ENCODE data around the gene TOMM34.

TOMM34 gene

DNA sequence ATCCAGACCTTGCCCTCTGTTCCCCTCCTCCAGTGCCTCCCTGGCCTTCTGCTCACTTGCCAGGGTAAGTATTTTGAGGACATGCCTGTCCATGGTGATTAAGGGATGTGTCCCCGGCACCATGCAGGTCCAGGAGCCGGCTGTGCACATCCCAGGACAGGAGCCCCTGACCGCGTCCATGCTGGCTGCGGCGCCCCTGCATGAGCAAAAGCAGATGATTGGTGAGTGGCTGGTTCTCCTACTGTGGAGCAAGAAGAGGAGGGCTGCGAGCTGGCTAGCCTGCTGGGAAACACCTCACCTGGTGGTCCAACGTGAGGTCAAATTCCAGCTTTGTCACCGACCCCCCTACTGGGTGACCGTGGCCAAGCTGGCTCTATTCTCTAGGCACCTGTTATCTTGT is 23.7 kb downstream of the TOMM34 start:
- in situ Hi-C loops (cut with MboI; ENCODE audit: low sequenced_read_pairs) = no loop called here

DNA sequence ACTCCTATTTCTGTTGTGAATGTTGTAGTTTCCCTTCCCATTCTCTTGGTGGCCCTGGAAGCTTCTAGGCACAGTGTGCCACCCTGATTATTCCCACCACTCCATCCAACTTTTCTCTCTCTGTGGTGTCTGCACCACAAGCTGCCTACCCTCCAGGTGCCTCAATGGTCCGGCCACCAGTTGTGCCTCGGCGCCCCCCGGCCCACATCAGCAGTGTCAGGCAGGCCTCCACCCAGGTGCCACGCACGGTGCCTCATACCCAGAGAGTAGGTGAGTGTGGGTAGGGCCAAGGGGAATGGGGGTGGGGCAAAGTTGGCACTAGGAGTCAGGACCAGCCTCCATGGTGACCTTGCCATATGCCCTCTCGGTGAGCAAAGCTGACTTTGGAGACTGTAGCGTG is 27.3 kb downstream of the TOMM34 start:
- in situ Hi-C loops (cut with MboI; ENCODE audit: low sequenced_read_pairs) = no loop called here

DNA sequence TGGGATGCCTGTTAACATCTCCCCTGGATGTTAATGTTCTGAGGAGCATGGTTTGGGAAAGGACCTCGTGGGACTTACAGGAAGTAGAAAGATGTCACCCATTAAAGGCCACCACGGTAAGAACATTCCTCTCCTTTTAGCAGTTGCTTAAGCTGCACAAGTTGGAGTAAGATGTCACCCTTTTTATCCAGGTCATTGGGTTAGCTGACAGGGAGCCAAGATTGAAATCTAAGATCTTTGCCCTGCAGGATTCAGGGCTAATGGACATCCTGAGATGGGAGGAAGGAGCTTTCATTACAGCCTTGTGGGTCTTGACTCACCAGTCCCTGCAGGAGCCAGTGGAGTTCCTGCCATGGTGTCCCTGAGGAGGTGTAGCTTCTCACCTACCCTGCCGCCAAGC is 28.3 kb downstream of the TOMM34 start:
- in situ Hi-C loops (cut with MboI; ENCODE audit: low sequenced_read_pairs) = no loop called here

DNA sequence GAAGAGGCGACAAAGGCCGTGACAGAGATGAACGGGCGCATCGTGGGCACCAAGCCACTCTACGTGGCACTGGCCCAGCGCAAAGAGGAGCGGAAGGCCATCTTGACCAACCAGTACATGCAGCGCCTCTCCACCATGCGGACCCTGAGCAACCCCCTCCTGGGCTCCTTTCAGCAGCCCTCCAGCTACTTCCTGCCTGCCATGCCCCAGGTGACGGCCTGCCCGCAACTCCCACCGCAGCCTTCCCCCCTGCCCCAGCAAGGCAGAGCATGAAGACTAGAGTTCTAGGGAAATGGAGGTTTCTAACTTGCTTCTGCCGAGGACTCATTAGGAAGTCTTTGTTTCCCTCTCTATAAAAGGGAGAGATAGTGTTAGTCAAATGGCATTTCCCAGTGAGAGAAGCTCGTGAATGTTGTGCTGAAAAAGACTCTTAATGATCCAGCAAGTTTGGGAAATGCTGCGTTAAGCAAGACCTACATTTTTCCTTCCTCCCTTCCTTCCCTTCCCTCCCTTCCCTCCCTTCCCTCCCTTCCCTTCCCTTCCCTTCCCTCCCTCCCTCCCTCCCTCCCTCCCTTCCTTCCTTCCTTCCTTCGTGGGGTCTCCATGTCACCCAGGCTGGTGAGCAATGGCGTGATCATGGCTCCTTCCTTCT is 29.6 kb downstream of the TOMM34 start:
- in situ Hi-C loops (cut with MboI; ENCODE audit: low sequenced_read_pairs) = no loop called here

DNA sequence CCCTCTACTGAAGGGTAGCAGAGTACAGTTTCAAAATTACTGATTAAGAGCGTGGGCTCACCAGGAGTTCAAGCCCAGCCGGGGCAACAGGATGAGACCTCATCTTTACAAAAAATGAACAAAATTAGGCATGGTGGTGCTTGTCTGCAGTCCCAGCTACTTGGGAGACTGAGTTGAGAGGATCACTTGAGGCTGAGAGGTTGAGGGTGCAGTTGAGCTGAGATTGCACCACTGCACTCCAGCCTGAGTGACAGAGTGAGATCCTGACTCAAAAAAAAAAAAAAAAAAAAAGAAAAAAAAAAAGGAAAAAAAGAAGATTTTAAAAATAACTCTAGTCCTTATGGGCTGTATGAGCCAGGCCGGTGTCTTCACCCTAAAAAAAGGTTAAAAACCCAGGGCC is 31.6 kb downstream of the TOMM34 start:
- in situ Hi-C loops (cut with MboI; ENCODE audit: low sequenced_read_pairs) = no loop called here

DNA sequence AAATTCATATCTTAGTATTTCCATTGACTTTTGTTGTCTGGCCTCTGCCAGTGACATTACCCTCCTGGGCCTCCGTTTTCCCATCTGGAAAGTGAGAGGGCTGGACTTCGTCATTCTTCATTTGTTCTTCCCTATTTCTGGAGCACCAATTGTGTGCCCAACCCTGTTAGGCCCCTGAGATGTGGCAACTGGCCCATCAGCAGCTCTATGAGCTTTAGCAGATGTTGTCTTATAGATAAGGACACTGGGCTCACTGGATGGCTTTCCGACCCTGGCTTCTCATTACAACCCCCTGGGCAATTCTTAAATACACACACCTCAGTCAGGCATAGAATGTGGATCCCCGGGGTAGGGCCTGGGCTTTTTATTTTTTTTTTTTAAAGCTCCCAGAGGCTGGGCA is 35.7 kb downstream of the TOMM34 start:
- in situ Hi-C loops (cut with MboI; ENCODE audit: low sequenced_read_pairs) = no loop called here

DNA sequence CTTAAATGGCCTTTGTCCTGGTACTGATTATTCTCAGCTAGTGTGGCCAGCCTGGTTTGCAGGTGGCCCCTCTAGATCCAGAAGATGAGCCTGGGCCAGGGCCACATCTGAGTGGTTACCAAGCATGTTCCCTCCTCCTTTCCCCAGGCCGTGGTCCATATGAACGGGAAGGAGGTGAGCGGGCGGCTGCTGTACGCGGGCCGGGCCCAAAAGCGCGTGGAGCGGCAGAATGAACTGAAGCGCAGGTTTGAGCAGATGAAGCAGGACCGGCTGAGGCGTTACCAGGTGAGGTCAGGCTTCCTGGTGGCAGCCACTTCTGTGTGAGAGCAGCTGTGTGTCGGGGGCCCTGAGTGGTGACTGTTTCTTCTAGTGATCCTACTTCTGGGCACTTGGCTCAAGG is 38.8 kb downstream of the TOMM34 start:
- in situ Hi-C loops (cut with MboI; ENCODE audit: low sequenced_read_pairs) = no loop called here

DNA sequence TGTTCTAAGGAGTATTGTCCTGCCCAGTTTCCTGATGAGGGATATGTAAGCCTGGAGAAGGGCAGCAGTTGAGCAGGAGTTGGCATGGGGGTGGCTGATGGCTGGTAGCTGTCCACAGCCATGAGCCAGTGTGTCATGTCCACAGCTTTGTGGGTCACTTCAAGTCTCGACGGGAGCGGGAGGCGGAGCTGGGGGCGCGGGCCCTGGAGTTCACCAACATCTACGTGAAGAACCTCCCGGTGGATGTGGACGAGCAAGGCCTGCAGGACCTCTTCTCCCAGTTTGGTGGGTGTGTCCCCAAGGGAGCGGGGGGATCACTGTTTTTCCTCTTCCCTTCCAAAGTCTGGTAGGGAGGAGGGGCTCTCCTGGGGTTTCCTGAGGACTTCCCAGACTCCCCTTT is 41.4 kb downstream of the TOMM34 start:
- in situ Hi-C loops (cut with MboI; ENCODE audit: low sequenced_read_pairs) = no loop called here

DNA sequence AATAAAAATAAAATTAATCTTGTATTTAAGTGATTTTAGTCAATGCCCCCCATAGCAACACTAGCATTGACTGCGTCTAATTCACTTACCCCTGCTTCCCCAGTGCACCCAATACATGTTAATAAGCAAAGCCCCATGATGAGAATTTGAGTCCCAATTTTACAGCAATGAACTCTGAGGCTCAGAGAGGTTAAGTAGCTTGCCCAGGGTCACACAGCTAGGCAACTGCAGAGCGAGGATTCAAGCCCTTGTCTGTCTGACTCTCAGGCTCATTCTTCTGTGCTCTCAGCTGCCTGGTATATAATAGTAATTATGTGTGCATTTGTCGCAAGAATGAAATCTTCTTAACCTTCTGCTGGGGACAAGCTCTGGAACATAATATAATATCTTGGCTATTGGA is 41.9 kb downstream of the TOMM34 start:
- in situ Hi-C loops (cut with MboI; ENCODE audit: low sequenced_read_pairs) = no loop called here

DNA sequence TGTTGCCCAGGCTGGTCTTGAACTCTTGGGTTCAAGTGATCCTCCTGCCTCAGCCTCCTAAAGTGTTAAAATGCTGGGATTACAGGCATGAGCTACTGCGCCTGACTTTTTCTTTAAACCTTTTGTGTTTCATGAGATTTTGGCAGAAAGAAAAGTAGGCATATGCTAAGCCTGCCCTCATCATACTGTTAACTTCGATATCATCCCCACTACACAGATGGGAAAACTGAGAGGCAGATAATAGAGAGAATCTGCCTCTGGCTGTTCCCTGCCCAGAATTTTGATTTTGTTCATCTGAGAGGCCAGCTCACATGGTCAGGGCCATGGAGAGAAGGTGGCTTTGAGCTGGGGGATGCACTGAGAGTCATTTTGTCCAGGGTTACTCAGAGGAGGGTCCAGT is 42.8 kb downstream of the TOMM34 start:
- in situ Hi-C loops (cut with MboI; ENCODE audit: low sequenced_read_pairs) = no loop called here

DNA sequence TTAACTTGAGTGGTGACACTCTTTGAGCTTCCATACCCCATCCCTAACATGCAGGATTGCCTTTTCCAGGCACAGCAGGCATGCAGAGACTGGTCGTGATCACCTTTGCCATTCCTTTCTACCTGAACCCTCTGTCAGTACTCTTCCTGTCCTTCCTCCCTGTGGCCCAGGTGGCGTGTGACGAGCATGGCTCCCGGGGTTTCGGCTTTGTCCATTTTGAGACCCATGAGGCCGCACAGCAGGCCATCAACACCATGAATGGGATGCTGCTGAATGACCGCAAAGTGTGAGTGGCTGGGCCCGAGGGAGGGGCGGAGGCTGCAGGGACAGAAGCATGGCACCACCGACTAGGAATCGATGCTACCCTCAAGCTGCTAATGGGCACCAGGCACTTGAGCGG is 43.6 kb downstream of the TOMM34 start:
- in situ Hi-C loops (cut with MboI; ENCODE audit: low sequenced_read_pairs) = no loop called here

DNA sequence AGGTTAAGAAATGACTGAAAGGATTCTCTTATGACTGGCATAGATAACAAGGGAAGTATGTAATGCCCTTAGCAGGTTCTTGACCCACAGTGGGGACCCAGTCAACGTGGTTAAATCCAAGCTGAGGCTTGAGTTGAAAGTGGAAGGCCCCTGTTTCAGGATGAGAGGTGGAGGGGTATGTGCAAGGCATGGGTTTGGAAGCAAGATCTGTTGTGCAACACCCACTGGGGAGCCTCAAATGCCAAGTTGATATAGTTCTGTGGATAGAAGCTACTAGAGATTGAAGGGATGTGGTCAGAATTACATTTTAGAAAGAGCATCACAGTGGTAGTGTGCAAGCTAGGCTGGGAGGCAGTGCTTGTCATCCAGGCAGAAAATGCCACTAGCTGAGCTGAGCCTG is 45.3 kb downstream of the TOMM34 start:
- in situ Hi-C loops (cut with MboI; ENCODE audit: low sequenced_read_pairs) = no loop called here

DNA sequence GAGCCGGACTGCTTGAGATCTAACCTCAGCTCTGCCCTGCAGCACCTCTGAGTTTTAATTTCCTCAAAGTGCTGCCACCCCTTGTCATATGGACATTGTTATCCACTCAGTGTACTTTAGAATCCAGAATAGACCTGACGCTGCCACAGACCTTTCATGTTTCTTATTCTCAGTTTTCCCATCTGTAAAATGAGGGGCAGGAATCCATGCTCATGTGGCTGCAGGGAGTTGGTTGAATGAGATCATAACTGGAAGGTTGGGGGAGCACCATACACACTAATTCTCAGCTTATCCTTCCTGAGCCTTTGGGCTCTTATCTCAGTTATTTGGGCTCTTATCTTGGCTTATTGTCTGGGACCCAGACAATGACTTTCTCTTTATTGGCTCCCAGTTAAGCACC is 48.0 kb downstream of the TOMM34 start:
- in situ Hi-C loops (cut with MboI; ENCODE audit: low sequenced_read_pairs) = no loop called here

DNA sequence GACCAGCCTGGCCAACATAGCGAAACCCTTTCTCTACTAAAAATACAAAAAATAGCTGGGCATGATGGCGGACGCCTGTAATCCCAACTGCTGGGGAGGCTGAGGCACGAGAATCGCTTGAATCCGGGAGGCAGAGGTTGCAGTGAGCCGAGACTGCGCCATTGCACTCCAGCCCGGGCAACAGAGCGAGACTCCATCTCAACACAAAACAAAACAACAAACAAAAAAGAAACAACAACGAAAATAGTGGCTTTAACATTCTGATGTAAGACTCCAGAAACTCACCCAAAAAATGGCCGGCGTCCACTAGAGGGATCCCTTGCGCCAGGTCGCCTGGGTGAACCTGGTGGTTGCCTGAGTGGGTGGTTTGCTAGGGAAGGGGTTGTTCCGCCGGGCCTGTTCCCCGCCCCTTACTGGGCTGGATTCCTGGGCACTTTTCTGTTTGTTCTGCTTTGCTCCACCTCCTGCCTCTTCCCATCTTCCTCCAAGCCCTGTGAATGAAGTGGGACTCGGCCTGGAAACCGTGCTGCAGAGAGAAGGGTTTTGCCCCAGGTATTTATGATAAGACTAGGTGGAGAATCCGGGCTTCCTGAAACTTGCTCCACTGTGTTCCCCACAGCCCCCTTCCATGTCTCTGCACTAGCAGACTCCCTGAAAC is 48.8 kb downstream of the TOMM34 start:
- in situ Hi-C loops (cut with MboI; ENCODE audit: low sequenced_read_pairs) = no loop called here

DNA sequence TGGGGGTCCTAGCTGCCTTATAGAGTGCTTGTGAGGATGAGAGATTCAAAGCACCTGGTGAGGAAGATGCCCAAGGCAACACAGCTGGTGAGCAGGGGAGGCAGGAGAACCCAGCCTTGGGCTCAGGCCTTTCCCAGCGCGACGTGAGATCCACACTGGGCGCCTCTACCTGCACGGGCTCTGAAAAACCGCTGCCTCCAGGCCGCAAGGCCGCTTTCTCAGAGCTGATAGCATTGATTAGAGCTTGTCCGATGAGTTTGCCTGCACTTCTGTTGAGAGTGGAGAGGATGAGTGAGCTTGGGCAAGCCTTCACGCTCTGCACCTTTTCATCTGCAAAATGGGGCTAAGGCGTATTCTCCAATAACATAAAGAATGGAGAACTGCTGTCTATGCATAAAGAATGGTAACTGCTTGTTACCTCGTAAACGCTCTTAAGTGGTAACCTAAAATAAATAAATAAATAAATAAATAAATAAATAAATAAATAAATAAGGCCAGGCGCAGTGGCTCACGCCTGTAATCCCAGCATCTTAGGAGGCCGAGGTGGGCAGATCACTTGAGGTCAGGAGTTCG is 49.4 kb downstream of the TOMM34 start:
- in situ Hi-C loops (cut with MboI; ENCODE audit: low sequenced_read_pairs) = no loop called here

DNA sequence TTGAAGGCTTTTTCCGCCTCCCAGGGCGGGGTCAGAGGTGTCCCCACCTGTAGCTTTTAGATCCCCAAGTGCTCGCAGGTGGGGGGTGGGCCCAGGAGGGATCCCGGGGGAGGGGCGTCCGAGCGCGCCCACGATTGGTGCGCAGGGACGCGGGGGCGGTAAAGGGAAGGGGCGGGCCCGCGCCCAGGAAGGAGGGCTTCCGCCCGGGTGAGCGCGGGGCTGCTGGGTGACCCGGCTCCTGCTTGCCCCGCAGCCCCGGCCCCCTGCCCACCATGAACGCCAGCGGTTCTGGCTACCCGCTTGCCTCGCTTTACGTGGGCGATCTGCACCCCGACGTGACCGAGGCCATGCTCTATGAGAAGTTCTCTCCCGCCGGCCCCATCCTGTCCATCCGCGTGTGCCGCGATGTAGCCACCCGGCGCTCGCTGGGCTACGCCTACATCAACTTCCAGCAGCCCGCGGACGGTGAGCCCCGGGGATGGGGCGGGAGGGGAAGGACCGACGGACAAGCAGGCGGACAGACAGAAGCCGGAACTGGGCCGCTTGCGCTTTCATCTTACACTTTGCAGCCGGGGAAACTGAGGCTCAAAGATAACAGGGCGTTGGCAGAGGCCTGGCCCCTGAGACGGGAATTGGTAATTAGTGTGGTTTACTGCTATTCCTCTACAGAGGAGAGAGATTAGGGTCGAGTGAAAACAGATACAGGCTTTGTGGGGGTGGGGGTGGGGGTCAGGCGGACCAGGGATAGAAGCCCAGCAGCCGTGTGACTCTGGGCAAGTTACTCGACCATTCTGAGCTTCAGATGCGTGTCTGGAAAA is 50.1 kb downstream of the TOMM34 start, which contains the start of gene PABPC1L:
Gene PABPC1L (plus strand): TSS at position 189 of the 818 bp plus-strand sequence. CDS start 84 bp downstream, at position 273.
- in situ Hi-C loops (cut with MboI; ENCODE audit: low sequenced_read_pairs) = no loop called here

DNA sequence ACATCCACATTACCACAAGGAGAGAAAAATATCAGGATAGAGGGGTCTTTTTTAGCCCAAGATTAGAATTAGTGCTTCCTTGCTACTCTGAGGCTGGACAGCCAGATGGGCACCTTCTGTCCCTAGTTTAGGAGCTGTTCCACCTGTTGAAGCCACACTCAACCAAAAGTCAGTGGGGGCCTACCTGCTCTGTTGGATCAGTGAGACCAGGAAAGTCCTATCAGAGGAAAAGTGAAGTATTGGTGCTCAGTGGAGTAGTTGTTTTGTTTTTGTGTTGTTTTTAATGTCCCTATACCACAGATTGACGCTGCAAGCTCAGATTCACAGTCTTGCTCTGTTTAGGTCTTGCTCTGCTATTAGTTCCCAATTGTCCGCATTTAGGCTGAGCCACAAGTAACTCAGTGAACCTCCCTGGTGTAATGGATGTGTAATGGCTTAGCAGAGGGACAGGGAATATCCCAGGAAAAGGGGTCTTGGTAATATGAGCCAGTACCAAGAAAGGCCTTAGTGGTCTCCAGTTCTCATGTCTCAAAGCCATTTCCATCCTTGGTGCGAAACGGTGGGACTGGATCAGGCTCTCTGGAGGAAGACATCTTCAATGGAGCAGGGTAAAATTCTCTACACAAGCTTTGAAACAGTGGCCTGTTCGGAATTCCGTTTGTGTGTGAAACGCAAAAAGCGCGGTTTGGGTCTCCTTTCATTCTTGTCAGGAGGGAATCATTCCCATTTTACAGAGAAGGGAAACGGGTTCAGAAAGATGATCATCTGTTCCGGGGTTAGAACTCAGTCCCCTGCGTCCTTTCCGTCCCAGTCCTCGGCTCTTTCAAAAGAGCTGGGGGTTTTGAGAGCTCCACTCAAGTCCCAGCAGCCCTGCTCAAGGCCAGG is 51.0 kb downstream of the TOMM34 start:
- in situ Hi-C loops (cut with MboI; ENCODE audit: low sequenced_read_pairs) = no loop called here

DNA sequence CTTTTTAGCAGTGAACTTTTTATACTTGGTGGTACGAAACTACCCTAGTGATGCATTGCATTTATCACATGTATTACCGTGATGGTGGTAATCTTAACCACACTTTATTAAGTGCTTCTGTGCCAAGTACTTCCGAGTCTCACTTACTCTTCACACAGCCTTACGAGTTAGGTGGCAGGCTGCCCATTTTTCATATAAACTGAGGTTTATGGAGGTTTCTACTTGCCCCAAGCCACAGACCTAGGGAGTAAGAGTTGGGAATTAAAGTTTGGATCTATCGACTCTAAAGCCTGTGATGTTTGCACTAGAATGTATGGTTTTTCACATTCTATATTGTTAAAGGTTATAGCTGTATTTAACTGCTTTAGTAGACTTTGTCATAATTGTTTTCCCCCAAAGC is 55.8 kb downstream of the TOMM34 start:
- in situ Hi-C loops (cut with MboI; ENCODE audit: low sequenced_read_pairs) = no loop called here

DNA sequence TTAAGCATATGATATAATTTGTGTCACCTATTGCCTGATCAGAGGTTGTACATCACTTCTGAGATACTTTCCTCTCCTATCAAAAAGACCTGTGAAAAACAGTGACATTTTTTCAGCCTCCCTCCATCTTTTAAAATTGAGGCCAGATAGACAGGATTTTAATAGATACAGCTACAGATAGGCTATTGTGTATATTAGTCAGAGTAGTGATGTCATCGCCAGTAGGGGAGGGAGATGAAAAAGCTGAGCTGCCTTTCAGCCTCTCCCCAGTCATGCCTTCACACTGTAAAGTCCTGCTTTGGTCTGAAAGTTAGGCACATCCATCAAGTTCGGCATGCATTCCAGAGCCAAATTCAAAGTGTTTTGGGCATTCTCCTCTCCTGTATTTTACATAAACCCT is 58.2 kb downstream of the TOMM34 start:
- in situ Hi-C loops (cut with MboI; ENCODE audit: low sequenced_read_pairs) = no loop called here

DNA sequence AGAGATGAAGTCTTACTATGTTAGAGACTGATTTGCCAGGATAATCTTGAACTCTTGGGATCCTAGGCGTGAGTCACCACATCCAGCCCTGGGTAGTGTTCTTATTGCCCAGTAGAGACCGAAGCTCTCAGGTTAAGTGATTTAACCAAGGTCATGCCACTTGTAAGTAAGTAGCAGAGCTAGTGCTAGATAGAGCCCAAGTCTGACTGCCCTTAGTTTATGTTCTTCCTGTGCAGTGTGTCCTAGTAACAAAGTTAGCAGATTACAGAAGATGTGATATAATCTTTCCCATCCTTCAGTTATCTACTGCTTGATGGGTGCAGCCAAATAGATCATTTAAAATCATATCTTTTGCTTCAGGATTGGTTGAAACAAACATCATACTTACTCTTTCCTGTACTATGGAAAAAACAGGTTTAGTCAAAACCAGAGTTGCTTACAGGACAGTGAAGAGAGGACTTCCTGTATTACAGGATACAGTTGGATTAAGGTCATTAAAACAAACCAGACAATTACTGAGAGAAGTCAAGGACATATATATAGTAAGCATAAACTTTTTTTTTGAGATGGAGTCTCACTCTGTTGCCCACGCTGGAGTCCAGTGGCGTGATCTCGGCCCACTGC is 59.9 kb downstream of the TOMM34 start:
- in situ Hi-C loops (cut with MboI; ENCODE audit: low sequenced_read_pairs) = no loop called here

All from HL-60/S4 treated with retinoic acid at 250 ng/mL for 4 days and 3 days (cell line).